Naive thymus-derived CD4-positive, alpha-beta T cell (primary cell): ENCODE data around the gene PCNX1. TPM values are rescaled to one million over a fixed set of nuclear protein-coding genes. Genes with fewer than 3 reads are reported as not detected.

ENCODE experiments used
- ATAC-seq: fragments of 150-1000 bp; cut with Tn5 transposase; 2 replicates; pipeline ENCODE4 v1.10.0; 2021; ENCODE audit warnings: mild to moderate bottlenecking, moderate library complexity
- CTCF ChIA-PET: fragments of 350-600 bp; sonication (Branson Sonifier 250); formaldehyde crosslinking; loops from one replicate; lab custom pipeline; 2021; ENCODE audit warnings: antibody characterized with exemption; lab: Charles Lee
- POLR2A ChIA-PET: fragments of 350-600 bp; sonication (Branson Sonifier 250); formaldehyde crosslinking; loops from one replicate; lab custom pipeline; 2021; ENCODE audit warnings: antibody characterized with exemption, inconsistent platforms; lab: Charles Lee
- DNase-seq, 9 donors: peaks; one replicate each; pipeline versions ENCODE4 v3.0.0 to v3.0.0-alpha.2; 2020 to 2022; ENCODE audit warnings: mixed read lengths in 1 of 9
- H3K27ac ChIP-seq: one replicate; pipeline ENCODE4 v1.7.0; 2013; ENCODE audit warnings: mild to moderate bottlenecking, low read depth, low read length, moderate library complexity
- H3K27me3 ChIP-seq, 2 donors: one replicate each; pipeline ENCODE4 v1.7.0; 2013; ENCODE audit warnings: low read length in 2 of 2, mild to moderate bottlenecking in 2 of 2, moderate library complexity in 2 of 2; ENCODE audit not compliant: control insufficient read depth in 2 of 2, insufficient read depth in 2 of 2
- H3K36me3 ChIP-seq, 3 experiments: 1 replicate in 2 of 3; 2 replicates in 1 of 3; pipeline ENCODE4 v1.7.0; 2013; ENCODE audit warnings: low read length in 3 of 3, mild to moderate bottlenecking in 3 of 3, moderate library complexity in 1 of 3; ENCODE audit not compliant: insufficient read depth in 3 of 3, control insufficient read depth in 2 of 3
- H3K4me1 ChIP-seq, 2 donors: one replicate each; pipeline ENCODE4 v1.7.0; 2013; ENCODE audit warnings: low read length in 2 of 2, mild to moderate bottlenecking in 2 of 2, moderate library complexity in 1 of 2; ENCODE audit not compliant: control insufficient read depth in 2 of 2, insufficient read depth in 2 of 2
- H3K4me3 ChIP-seq: 2 replicates; pipeline ENCODE4 v1.7.0; 2013; ENCODE audit warnings: mild to moderate bottlenecking, low read length
- H3K9me3 ChIP-seq, 3 experiments: 1 replicate in 2 of 3; 2 replicates in 1 of 3; pipeline ENCODE4 v1.7.0; 2013; ENCODE audit warnings: low read length in 3 of 3; ENCODE audit not compliant: control insufficient read depth in 2 of 3
- H3K27ac Mint-ChIP-seq, 9 donors: one replicate each; pipeline ENCODE4 v1.8.0; 2020 to 2022; ENCODE audit warnings: mixed read lengths in 9 of 9, mild to moderate bottlenecking in 8 of 9, moderate library complexity in 5 of 9, inconsistent platforms in 2 of 9
- H3K27me3 Mint-ChIP-seq, 5 donors: one replicate each; pipeline ENCODE4 v1.8.0; 2021 to 2022; ENCODE audit warnings: mixed read lengths in 5 of 5, mild to moderate bottlenecking in 1 of 5
- H3K36me3 Mint-ChIP-seq, 5 donors: one replicate each; pipeline ENCODE4 v1.8.0; 2020 to 2022; ENCODE audit warnings: mixed read lengths in 5 of 5, mild to moderate bottlenecking in 3 of 5, inconsistent platforms in 1 of 5
- H3K4me1 Mint-ChIP-seq, 7 donors: one replicate each; pipeline ENCODE4 v1.8.0; 2020 to 2022; ENCODE audit warnings: mixed read lengths in 7 of 7, mild to moderate bottlenecking in 3 of 7, inconsistent platforms in 1 of 7
- H3K4me3 Mint-ChIP-seq, 10 donors: one replicate each; pipeline ENCODE4 v1.8.0; 2020 to 2022; ENCODE audit warnings: mild to moderate bottlenecking in 10 of 10, mixed read lengths in 10 of 10, moderate library complexity in 6 of 10, inconsistent platforms in 2 of 10
- H3K9me3 Mint-ChIP-seq, 11 donors: one replicate each; pipeline ENCODE4 v1.8.0; 2020 to 2022; ENCODE audit warnings: mixed read lengths in 11 of 11, mild to moderate bottlenecking in 4 of 11, inconsistent platforms in 1 of 11, moderate library complexity in 1 of 11
- intact Hi-C, 2 donors: fragments of 100-400 bp; cut with micrococcal nuclease; formaldehyde crosslinking; loops; one replicate each; pipeline ENCODE4 v1.15.1; 2023
- polyA plus RNA-seq, 2 donors: library from polyadenylated mRNA; unstranded; fragments of 300-500 nt; fragmentation: Illumina TruSeq; gene quantifications; one replicate each; pipeline ENCODE4 v1.2.3, GENCODE V29; 2021
- total RNA-seq, 6 experiments: library from RNA in 5 of 6; stranded (reverse) in 5 of 6; gene quantifications; 1 replicate in 5 of 6; 2 replicates in 1 of 6; pipeline ENCODE4 v1.2.3 and lab custom pipeline; 2021 to 2026

PCNX1 gene
- total and polyA plus RNA-seq, 7 experiments from 2014 or later: 11.2 to 114 (median 111) TPM

DNA sequence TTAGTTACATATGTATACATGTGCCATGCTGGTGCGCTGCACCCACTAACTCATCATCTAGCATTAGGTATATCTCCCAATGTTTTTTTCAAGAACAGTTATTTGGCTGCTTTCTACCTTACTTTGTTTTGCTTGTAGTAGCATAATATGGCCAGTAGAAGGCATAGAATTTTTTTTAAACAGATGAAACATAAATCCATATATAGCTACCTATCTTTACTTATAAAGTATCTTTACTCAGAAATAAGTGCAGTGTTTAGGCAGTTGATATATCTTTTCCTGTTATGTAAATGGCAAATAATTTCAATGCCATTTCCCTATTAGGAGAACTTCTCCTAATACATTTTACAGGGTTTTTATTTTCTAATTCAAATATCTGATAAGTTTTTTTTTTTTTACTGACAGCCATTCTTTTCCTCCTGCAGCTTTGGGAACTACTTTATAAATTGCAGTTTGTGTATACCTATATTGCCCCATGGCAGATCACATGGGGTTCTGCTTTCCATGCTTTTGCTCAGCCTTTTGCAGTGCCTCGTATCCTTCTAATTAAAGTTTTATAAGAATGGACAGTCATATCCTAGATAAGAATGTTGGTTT, 143.1 kb downstream of the PCNX1 start:
- no peak overlapping the region for H3K27ac ChIP-seq
- ATAC-seq (peak; percentile 51), DNase-seq (peak in 1 of 9 donors; percentile 3)
- Mint-ChIP-seq H3K4me3 (no peak overlapping the region), H3K4me1 (peaks cover 0 to 24% (median 15%) of the 10 kb centered on the region in 7 donors), H3K36me3 (peaks cover 7 to 39% (median 28%) of the 10 kb centered on the region in 5 donors), H3K27me3 (no peaks in the 10 kb centered on the region), H3K9me3 (no peaks in the 10 kb centered on the region), H3K27ac (no peak overlapping the region)
- no peak overlapping the region for H3K4me3 ChIP-seq
- POLR2A ChIA-PET: interaction anchor here (0.7 kb wide), 1 partner anchor 18 kb away, joined by 4 read pairs; no protein-coding TSS in a partner anchor
- H3K4me1 ChIP-seq: no peaks in the 10 kb centered on the region
- CTCF ChIA-PET: interaction anchor here (0.6 to 0.8 kb wide), 4 partner anchors 16 to 1399 kb away, joined by 3 to 5 read pairs (median 4); no protein-coding TSS in a partner anchor
- H3K36me3 ChIP-seq: peaks cover 4 to 46% (median 5%) of the 10 kb centered on the region in 3 experiments
- H3K27me3 ChIP-seq: no peaks in the 10 kb centered on the region
- no peaks in the 10 kb centered on the region for H3K9me3 ChIP-seq
- intact Hi-C loops: no loop called here

- Histone ChIP-seq H3K4me3 (no peak overlapping the region), H3K4me1 (no peaks in the 10 kb centered on the region), H3K27ac (no peak overlapping the region), H3K27me3 (no peaks in the 10 kb centered on the region), H3K36me3 (peaks cover 14 to 47% (median 19%) of the 10 kb centered on the region in 3 experiments), H3K9me3 (no peaks in the 10 kb centered on the region)
- Mint-ChIP-seq H3K27ac (no peak overlapping the region), H3K4me1 (peaks cover 0 to 9% (median 0%) of the 10 kb centered on the region in 7 donors), H3K27me3 (no peaks in the 10 kb centered on the region), H3K36me3 (peaks cover 2 to 44% (median 32%) of the 10 kb centered on the region in 5 donors), H3K4me3 (no peak overlapping the region), H3K9me3 (no peaks in the 10 kb centered on the region)
- DNase-seq: no peak
- ChIA-PET POLR2A (no interaction called here), CTCF (no interaction called here)
- intact Hi-C loops: no loop called here
- ATAC-seq: no peak
These were observed 147.4 kb downstream of the PCNX1 start for GRCh38 chr14:71054706-71055105.

DNA sequence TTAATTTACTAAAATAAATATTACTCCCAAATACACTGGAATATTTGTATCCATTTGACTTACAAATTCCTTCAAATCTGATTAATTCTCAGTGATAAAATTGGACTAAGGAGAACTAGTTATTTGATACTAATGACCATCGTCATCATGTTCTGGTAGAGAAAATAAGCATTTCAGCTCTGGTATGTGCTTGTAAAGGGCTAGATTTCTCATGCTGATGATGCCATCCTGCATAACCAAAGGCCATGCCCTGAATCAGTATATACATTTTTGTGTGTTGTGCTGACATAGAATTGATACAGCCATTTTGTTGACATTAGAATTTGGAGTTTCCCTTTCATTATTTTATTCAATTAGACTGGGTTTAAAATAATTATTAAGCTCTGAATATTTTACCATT, 148.9 kb downstream of the PCNX1 start:
- Mint-ChIP-seq H3K4me1 (peaks cover 0 to 13% (median 0%) of the 10 kb centered on the region in 7 donors), H3K36me3 (peaks cover 5 to 58% (median 44%) of the 10 kb centered on the region in 5 donors), H3K27me3 (no peaks in the 10 kb centered on the region), H3K4me3 (no peak overlapping the region), H3K9me3 (no peaks in the 10 kb centered on the region), H3K27ac (no peak overlapping the region)
- ChIA-PET POLR2A (no interaction called here), CTCF (interaction anchor here (0.6 kb wide), 1 partner anchor 799 kb away, joined by 3 read pairs; no protein-coding TSS in a partner anchor)
- intact Hi-C loops: no loop called here
- no peak for DNase-seq
- H3K4me3 ChIP-seq: no peak overlapping the region
- peaks cover 19 to 59% (median 19%) of the 10 kb centered on the region in 3 experiments for H3K36me3 ChIP-seq
- H3K27me3 ChIP-seq: no peaks in the 10 kb centered on the region
- H3K27ac ChIP-seq: no peak overlapping the region
- no peaks in the 10 kb centered on the region for H3K9me3 ChIP-seq
- H3K4me1 ChIP-seq: no peaks in the 10 kb centered on the region
- no peak for ATAC-seq

GRCh38 chr14:71060274-71060673, 153.0 kb downstream of the PCNX1 start:
- H3K4me3 ChIP-seq: no peak overlapping the region
- intact Hi-C loops: no loop called here
- ChIA-PET POLR2A (no interaction called here), CTCF (no interaction called here)
- Mint-ChIP-seq H3K27me3 (no peaks in the 10 kb centered on the region), H3K4me3 (no peak overlapping the region), H3K27ac (peak overlapping the region in 3 of 9 donors; percentile 27 to 51 (median 46)), H3K36me3 (peaks cover 13 to 74% (median 64%) of the 10 kb centered on the region in 5 donors), H3K9me3 (peaks cover 1 to 12% (median 3%) of the 10 kb centered on the region in 11 donors), H3K4me1 (peaks cover 0 to 23% (median 5%) of the 10 kb centered on the region in 7 donors)
- DNase-seq (no peak), ATAC-seq (no peak)
- H3K36me3 ChIP-seq: peaks cover 19 to 59% (median 22%) of the 10 kb centered on the region in 3 experiments
- H3K9me3 ChIP-seq: peaks cover 0 to 3% (median 0%) of the 10 kb centered on the region in 3 experiments
- H3K27ac ChIP-seq: no peak overlapping the region
- no peaks in the 10 kb centered on the region for H3K4me1 ChIP-seq
- no peaks in the 10 kb centered on the region for H3K27me3 ChIP-seq

DNA sequence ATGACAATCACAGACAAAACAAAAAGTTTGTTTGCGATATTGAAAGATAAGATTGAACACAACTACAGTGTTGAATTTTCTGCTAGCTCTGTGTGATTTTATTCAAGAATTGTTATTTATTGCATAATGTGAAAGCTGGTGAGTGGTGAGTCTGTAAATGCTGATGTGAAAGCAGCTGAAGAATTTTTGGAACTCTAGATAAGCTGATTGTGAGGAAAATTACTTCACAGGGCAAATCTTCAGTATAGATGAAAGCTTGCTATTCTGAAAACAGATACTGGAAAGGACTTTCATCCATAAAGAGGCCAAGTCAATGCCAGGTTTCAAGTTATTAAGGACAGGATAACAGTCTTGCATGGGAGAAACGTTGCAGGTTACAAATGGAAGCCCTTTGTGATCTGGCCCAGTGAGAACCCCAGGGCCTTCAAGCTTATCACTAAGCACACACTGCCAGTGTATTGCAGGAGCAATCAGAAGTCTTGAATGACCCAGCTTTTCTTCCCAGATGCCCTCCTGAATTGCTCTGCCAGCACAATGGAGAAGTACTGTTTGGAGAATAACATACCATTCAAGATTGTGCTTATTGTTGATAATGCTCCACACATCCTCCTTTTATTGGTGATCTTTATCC, 153.7 kb downstream of the PCNX1 start:
- peaks cover 0 to 25% (median 11%) of the 10 kb centered on the region in 7 donors for H3K4me1 Mint-ChIP-seq
- Histone ChIP-seq H3K9me3 (peaks cover 0 to 3% (median 0%) of the 10 kb centered on the region in 3 experiments), H3K27ac (no peak overlapping the region), H3K27me3 (no peaks in the 10 kb centered on the region), H3K4me1 (no peaks in the 10 kb centered on the region), H3K4me3 (no peak overlapping the region), H3K36me3 (peaks cover 22 to 62% (median 23%) of the 10 kb centered on the region in 3 experiments)
- ATAC-seq: no peak
- peaks cover 1 to 16% (median 6%) of the 10 kb centered on the region in 11 donors for H3K9me3 Mint-ChIP-seq
- H3K27ac Mint-ChIP-seq: peak overlapping the region in 2 of 9 donors; percentile 3 to 46
- POLR2A ChIA-PET: no interaction called here
- H3K36me3 Mint-ChIP-seq: peaks cover 18 to 81% (median 67%) of the 10 kb centered on the region in 5 donors
- no peak for DNase-seq
- CTCF ChIA-PET: no interaction called here
- no peak overlapping the region for H3K4me3 Mint-ChIP-seq
- H3K27me3 Mint-ChIP-seq: no peaks in the 10 kb centered on the region
- intact Hi-C loops: no loop called here

DNA sequence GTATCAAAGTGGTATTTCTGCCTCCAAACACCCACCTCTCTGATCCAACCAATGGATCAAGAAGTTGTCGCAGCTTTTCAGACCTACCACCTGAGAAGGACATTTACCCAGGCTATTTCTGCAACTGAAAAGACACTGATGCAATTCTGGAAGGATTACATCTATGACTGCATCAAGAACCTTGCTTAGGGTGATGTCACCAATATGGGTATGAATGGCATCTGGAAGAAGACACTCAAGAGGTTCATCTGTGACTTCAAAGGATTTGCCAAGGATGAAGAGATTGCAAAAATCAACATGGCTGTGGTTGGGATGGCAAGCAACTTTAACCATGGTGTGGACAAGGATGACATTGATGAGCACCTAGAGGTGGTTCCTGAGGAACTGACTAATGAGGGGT, 154.2 kb downstream of the PCNX1 start:
- Mint-ChIP-seq H3K27ac (peak overlapping the region in 5 of 9 donors; percentile 1 to 75 (median 8)), H3K9me3 (peaks cover 1 to 16% (median 6%) of the 10 kb centered on the region in 11 donors), H3K4me1 (peaks cover 2 to 28% (median 16%) of the 10 kb centered on the region in 7 donors), H3K36me3 (peaks cover 23 to 86% (median 72%) of the 10 kb centered on the region in 5 donors), H3K27me3 (no peaks in the 10 kb centered on the region), H3K4me3 (peak overlapping the region in 1 of 10 donors; percentile 21)
- no peak overlapping the region for H3K4me3 ChIP-seq
- ATAC-seq: no peak
- peaks cover 0 to 3% (median 0%) of the 10 kb centered on the region in 3 experiments for H3K9me3 ChIP-seq
- H3K36me3 ChIP-seq: peaks cover 22 to 62% (median 23%) of the 10 kb centered on the region in 3 experiments
- H3K27ac ChIP-seq: no peak overlapping the region
- ChIA-PET CTCF (no interaction called here), POLR2A (no interaction called here)
- H3K4me1 ChIP-seq: no peaks in the 10 kb centered on the region
- intact Hi-C loops: no loop called here
- DNase-seq: no peak
- no peaks in the 10 kb centered on the region for H3K27me3 ChIP-seq
